ENCODE results near the gene MPST. TPM values are rescaled to one million over a fixed set of nuclear protein-coding genes. Genes with fewer than 3 reads are reported as not detected.

The MPST gene
- total and polyA plus RNA-seq, 4 donors, result 59.2 to 247 (median 71.7) TPM

- H3K36me3 ChIP-seq (ENCODE audit: control insufficient read depth in 4 of 4, insufficient read depth in 4 of 4, low read length in 4 of 4), result peaks cover 0 to 20% (median 11%) of the 10 kb centered on the region in 4 donors
- no peak for TF ChIP-seq CTCF (IDR thresholded peaks at IDR 0.05; ENCODE audit: control extremely low read depth, extremely low read depth)
- peaks cover 0 to 2% (median 0%) of the 10 kb centered on the region in 5 donors for H3K4me1 ChIP-seq (ENCODE audit: control insufficient read depth in 5 of 5, insufficient read depth in 5 of 5, low read length in 5 of 5)
- H3K9me3 ChIP-seq (ENCODE audit: control insufficient read depth in 4 of 4, insufficient read depth in 3 of 4, low read length in 3 of 4), result no peaks in the 10 kb centered on the region
- no peak overlapping the region for H3K4me3 ChIP-seq
- no peaks in the 10 kb centered on the region for H3K27me3 ChIP-seq (ENCODE audit: control insufficient read depth in 3 of 3, insufficient read depth in 3 of 3, low read length in 2 of 3)
- peak in 1 of 3 donors; percentile 43 for DNase-seq
- 46 to 68% methylated on average over 2 of the region's 2 CpGs for WGBS, 2 donors
- ATAC-seq (ENCODE audit: insufficient read depth, low FRiP score), result peak; percentile 4
- peak overlapping the region in 1 of 2 donors; percentile 84 for H3K27ac ChIP-seq (ENCODE audit: low read depth in 1 of 2, low read length in 1 of 2)
- H3K9ac ChIP-seq (ENCODE audit: insufficient read depth in 1 of 2, low read length in 2 of 2), result no peak overlapping the region
Observed at GRCh38 chr22:37032134-37032534, 12.6 kb downstream of the MPST start.

DNA sequence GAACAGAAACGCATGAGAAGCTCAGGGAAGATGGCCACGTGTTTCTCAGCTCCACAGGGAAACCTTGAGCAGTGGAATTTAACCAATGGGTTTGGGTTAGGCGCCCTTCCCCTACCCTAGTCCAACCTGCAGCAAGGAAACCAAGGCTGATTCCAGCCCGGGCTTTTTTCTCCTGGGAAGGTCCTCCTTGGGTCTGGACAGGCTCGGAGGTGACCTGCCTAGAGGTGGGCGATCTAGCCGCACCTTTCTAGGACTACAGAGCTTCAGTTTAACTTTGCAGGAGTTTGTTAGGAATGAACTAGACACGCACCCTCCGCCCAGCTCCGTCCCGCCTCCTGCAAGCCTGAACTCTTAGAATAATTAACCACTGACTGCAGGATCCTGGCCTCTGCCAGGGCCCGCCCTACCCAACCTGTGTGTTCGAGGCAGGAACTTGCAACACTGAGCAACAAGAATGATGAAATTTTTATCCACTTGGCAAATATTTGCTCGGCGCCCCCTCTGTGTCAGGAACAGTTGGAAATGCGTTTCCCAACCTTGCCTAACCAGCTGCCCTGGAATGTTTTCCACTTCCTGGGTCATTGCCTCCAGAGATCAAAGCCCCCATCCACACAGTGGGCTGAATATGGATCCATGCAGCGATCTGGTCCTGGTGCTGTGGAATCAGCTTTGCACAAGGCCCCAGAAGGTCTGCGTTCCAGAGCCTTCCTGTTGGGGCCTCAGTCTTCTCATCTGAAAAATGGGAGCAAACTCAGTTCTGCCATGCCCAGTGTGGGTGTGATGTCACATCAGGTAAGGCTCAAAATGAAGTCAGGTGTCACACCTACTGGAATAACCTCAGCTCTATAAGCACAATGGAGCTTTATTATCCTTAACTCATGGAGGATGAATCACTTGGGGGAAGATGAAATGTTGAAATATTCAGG, 13.3 kb downstream of the MPST start:
- no peak for TF ChIP-seq CTCF (IDR thresholded peaks at IDR 0.05; ENCODE audit: control extremely low read depth, extremely low read depth)
- Histone ChIP-seq H3K9me3 (ENCODE audit: control insufficient read depth in 4 of 4, insufficient read depth in 3 of 4, low read length in 3 of 4) (no peaks in the 10 kb centered on the region), H3K9ac (ENCODE audit: insufficient read depth in 1 of 2, low read length in 2 of 2) (no peak overlapping the region), H3K4me1 (ENCODE audit: control insufficient read depth in 5 of 5, insufficient read depth in 5 of 5, low read length in 5 of 5) (peaks cover 0 to 6% (median 0%) of the 10 kb centered on the region in 5 donors), H3K27ac (ENCODE audit: low read depth in 1 of 2, low read length in 1 of 2) (peak overlapping the region in 1 of 2 donors; percentile 84), H3K4me3 (no peak overlapping the region), H3K27me3 (ENCODE audit: control insufficient read depth in 3 of 3, insufficient read depth in 3 of 3, low read length in 2 of 3) (no peaks in the 10 kb centered on the region), H3K36me3 (ENCODE audit: control insufficient read depth in 4 of 4, insufficient read depth in 4 of 4, low read length in 4 of 4) (peaks cover 0 to 17% (median 7%) of the 10 kb centered on the region in 4 donors)
- WGBS, 2 donors, result 39 to 49% methylated on average over 18 of the region's 18 CpGs
- ATAC-seq (ENCODE audit: insufficient read depth, low FRiP score) (peak; percentile 20), DNase-seq (peak; percentile 75 to 88 (median 83))

GRCh38 chr22:37033605-37034430, 14.3 kb downstream of the MPST start:
- no peak overlapping the region for H3K4me3 ChIP-seq
- TF ChIP-seq CTCF (IDR thresholded peaks at IDR 0.05; ENCODE audit: control extremely low read depth, extremely low read depth), result no peak
- H3K9ac ChIP-seq (ENCODE audit: insufficient read depth in 1 of 2, low read length in 2 of 2), result no peak overlapping the region
- DNase-seq (no peak), ATAC-seq (ENCODE audit: insufficient read depth, low FRiP score) (no peak)
- peaks cover 0 to 6% (median 0%) of the 10 kb centered on the region in 5 donors for H3K4me1 ChIP-seq (ENCODE audit: control insufficient read depth in 5 of 5, insufficient read depth in 5 of 5, low read length in 5 of 5)
- H3K36me3 ChIP-seq (ENCODE audit: control insufficient read depth in 4 of 4, insufficient read depth in 4 of 4, low read length in 4 of 4), result peaks cover 0 to 13% (median 5%) of the 10 kb centered on the region in 4 donors
- H3K27ac ChIP-seq (ENCODE audit: low read depth in 1 of 2, low read length in 1 of 2), result peak overlapping the region in 1 of 2 donors; percentile 34
- 89 to 91% methylated on average over 23 of the region's 23 CpGs for WGBS, 2 donors
- H3K9me3 ChIP-seq (ENCODE audit: control insufficient read depth in 4 of 4, insufficient read depth in 3 of 4, low read length in 3 of 4), result no peaks in the 10 kb centered on the region
- no peaks in the 10 kb centered on the region for H3K27me3 ChIP-seq (ENCODE audit: control insufficient read depth in 3 of 3, insufficient read depth in 3 of 3, low read length in 2 of 3)
